GM12891 (cell line): ENCODE data around the gene NFATC1.

Experiments
- PAX5 ChIP-seq: IDR thresholded peaks from 2 replicates; pipeline ENCODE4 v1.6.1; 2011; ENCODE audit warnings: low read length, moderate library complexity, mild to moderate bottlenecking; ENCODE audit not compliant: insufficient read depth, severe bottlenecking
- POLR2A ChIP-seq: IDR thresholded peaks from 2 replicates; pipeline ENCODE4 v1.6.1; 2011; ENCODE audit warnings: low read depth, low read length, control low read depth
- POLR2AphosphoS5 ChIP-seq: IDR thresholded peaks from 2 replicates; pipeline ENCODE4 v1.6.1; 2011; ENCODE audit warnings: low read depth, low read length, control low read depth
- POU2F2 ChIP-seq: IDR thresholded peaks from 2 replicates; pipeline ENCODE4 v1.6.1; 2011; ENCODE audit warnings: low read depth, mild to moderate bottlenecking, control low read depth, low read length, moderate library complexity
- SPI1 ChIP-seq: IDR thresholded peaks from 2 replicates; pipeline ENCODE4 v1.6.1; 2011; ENCODE audit warnings: low read depth, low read length, control low read depth
- TAF1 ChIP-seq: IDR thresholded peaks from 2 replicates; pipeline ENCODE4 v1.6.1; 2011; ENCODE audit warnings: low read depth, low read length, control low read depth

DNA sequence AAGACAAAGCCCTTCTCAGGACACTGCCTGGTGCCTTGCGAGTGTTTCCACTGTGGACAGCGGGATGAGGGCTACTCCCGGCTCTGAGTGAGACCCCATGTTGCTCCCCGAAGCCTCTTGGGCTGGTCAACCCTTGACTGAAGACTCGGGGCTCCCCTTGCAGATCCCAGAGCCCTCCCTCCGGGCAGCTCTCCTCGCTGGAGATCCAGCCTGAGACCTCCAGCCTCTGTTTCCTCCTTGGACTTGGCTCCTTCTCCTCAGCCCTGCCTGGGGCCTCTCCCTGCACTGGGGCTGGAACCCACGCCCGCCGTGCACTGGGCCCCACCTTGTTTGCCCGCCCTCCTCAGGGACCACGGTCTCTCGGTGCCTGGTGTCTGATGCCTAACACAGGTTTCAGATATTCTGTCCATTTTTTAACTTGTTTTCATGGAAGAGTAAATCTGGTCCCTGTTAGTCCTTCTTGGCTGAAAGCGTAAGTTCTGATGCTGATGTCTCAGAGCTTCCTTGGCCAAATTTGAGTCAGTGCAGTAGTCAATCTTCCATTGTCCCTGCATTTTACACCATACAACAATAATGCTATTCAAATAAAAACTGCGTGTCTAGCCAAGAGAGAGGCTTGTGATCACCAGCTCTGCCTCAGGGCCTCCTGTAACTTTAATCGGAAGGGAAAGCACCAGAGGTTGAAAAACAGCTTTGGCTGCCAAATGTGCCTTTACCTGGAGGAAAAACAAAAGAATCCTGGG lies 144.6 kb downstream of the NFATC1 start:
- TF ChIP-seq POLR2A (no peak), POLR2AphosphoS5 (no peak), TAF1 (no peak), SPI1 (no peak), POU2F2 (no peak), PAX5 (no peak)
